Lung microvascular endothelial cell (primary cell): ENCODE measurements around the gene FHOD1. TPM values are rescaled to one million over a fixed set of nuclear protein-coding genes. Genes with fewer than 3 reads are reported as not detected.

ENCODE experiments used
- DNase-seq, 2 donors: peaks; one replicate each; pipeline versions ENCODE4 v3.0.0 to v3.0.0-alpha.2; 2010; ENCODE audit warnings: low read depth in 2 of 2
- total RNA-seq: library from RNA; depleted of rRNA; stranded (reverse); fragments of >200 nt; gene quantifications from 2 replicates; pipeline ENCODE4 v1.2.1, GENCODE V29; 2014

FHOD1 gene
- total RNA-seq, 1 donor from 2014 or later: 23.4 TPM

DNA sequence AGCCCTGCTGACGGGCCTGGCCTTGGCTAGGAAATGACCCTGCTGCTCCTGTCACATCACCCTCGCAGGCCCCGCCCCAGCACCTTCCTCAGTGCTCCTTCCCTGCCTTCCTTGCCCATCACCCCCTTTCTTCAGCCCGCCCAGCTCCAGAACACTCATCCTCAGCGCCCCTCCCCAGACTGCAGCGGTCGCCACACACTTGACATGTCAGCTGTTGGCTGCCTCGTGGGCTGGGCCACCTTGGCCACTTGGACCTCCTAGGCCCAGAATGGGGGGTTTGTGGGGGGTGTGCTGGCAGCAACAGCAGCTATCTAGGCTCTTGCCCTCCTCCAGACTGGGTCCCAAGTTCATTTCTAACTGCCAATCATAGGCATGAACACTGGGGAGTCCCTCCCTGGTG, 37.7 kb downstream of the FHOD1 start:
- no peak for DNase-seq

DNA sequence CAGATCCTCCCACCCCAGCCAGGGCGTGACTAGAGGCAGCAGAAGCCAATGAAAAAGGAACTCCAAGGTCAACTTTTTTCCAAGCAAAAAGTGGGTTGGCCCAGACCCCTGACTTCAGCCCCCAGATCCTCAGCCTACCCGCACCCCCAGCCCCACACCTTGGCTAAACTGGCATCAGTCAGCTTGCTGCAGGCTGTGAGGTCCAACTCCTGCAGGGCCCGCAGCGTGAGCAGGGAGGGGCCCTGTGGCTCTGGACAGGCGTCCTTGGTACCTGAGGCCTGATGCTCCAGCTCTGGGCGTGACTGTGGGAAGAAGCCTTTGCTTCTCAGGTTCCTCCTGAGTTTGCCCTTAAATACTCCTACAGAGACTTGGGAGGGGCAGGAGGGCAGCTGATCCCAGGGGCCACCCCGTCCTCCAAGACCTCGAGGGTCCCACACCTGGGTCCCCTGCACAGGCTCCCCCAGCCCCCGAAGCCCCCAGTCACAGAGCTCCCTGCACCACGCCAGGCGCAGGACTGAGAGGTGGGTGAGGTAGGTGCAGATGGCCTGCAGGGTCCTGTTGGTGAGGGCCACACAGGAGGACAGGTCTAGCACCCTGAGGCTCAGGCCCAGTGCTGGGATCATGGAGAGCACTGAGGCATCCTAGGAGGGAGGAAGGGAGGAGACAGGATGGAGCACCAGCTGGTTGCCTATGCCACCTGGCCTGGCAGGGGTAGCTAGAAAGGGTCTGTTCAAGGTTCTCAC, 39.0 kb downstream of the FHOD1 start:
- no peak for DNase-seq

DNA sequence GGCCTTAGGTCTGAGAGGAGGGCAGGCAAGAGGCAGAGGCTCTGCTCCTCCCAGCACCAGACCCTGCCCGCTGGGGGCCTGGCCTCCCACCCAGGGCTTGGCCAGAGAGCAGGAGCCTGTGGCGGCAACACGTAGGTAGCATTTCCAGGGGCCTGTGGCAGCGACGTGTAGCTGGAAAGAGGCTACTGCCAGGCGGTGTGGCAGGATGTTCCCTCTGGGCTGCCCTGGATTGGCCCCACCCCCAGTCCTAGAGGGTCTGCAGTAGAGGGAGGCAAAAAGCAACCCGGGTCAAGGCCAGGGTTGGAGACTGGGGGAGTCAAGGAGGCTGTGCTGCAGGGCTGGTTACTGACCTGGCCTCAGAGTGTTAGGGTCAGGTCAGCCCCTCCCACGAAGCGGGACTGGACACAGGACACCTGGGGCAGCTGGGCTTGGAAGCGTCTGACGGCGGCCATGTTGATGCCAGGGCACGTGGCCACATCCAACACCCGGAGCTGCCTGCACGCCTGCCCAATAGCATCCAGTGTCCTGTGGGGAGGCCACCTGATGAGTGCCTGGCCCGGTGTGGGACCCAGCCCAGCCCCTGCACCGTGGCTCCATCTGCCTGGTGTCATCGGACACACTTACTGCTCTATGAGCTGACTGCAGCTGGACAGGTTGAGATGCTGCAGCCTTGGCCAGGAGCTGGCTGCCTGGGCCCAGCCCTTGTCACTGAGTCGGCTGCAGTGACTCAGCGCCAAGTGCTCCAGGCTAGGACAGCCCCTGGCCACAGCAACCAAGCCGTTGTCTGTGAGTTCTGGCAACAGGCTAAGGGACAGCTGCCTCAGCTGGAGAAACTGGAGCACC, 39.8 kb downstream of the FHOD1 start:
- no peak for DNase-seq

DNA sequence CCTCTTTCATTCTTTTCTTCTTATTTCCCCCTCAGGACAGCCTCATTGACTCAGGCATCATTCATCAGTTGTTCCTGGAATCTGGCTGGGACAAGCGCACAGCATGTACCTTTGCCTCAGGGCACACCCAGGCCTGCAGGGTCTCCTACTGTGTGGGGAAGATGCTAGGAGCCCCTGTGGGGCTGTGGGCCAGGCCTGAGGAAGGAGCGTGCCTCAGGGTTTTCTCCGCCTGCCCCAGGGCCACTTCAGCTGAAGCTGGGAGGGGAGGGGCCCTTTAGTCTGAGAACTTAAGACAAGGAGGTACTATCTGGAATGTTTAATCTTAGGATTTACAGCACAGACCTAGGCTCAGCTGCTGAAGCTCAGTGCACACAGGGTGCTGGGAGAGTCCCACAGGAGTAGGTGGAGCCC, 40.4 kb downstream of the FHOD1 start:
- no peak for DNase-seq

DNA sequence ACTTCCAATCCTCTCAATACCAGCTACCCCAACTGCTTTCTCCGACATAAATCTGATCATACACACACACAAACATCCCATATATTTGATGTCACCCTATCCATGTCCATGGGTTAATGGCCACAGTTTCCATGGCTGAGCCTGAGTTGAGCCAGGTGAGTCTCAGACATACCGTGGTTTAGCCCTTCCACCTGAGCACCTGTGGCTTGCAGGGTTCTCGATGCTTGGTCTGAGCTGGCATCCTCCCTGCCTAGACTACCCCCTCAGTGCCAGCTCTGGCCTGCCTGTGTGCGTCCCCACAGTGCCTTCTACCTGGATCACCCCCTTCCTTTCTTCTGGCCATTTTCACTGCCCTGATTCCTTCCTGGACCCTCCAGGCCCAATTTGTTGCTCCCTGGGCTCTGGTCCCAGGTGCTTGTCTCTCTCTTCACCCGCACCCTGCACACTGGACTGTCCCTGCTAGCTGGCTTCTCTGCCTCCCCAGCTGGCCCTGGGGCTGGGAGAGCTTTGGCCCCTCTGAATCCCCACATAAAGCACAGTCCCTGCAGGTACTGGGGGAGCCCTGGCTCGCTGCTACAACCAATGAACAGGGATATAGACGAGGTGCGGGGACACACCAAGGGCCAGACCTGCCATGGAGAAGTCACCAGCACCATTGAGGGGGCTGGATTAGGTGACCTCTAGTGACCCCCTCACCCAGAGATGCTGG, 41.0 kb downstream of the FHOD1 start:
- DNase-seq: no peak

DNA sequence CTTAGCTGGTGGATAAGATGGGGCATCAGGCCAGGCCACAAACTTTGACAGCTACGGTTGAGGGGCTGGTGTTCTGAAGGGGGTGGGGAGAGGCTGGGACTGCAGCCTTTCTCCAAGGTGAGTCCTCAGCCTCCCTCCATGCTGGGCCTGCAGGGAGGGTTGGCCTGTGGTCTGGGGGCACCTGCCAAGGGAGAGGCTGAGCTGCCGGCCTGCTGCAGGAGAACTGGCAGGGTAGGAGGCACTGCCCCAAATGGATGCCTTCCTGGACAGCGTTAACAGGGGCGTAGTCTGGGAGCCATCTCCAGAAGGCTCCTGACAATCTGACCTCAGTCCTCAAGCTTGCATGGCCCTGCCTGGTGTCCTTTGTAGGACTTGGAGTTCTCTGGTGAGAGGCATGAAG, 43.2 kb downstream of the FHOD1 start:
- DNase-seq: no peak

DNA sequence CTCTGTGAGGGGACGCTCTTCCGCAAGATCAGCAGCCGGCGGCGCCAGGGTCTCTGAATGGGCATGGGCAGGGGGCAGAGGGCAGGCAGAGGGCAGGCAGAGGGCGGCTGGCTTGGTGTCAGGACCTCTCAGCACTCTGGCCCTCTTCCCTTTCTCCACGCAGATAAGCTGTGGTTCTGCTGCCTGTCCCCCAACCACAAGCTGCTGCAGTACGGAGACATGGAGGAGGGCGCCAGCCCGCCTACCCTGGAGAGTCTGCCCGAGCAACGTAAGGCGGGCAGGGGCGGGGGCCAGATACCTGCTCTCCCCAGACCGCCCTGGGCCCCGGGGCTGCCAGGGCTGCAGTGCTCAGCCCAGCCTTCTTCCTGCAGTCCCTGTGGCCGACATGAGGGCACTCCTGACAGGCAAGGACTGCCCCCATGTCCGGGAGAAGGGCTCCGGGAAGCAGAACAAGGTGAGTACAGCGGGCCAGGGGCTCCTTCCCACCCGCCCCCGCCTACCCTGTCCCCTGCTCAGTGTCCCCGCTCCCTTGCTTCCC, 44.3 kb downstream of the FHOD1 start:
- no peak for DNase-seq

DNA sequence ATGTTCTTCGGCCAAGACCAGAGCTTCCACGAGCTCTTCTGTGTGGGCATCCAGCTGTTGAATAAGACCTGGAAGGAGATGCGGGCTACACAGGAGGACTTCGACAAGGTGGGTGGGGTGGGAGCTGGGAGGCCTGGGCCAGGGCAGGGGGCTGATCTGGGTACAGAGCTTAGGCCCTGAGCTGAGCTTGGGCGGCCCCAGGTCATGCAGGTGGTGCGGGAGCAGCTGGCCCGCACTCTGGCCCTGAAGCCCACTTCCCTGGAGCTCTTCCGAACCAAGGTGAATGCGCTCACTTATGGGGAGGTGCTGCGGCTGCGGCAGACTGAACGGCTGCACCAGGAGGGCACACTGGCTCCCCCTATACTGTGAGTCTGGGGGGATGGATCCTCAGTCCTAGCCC, 44.9 kb downstream of the FHOD1 start:
- DNase-seq: no peak

DNA sequence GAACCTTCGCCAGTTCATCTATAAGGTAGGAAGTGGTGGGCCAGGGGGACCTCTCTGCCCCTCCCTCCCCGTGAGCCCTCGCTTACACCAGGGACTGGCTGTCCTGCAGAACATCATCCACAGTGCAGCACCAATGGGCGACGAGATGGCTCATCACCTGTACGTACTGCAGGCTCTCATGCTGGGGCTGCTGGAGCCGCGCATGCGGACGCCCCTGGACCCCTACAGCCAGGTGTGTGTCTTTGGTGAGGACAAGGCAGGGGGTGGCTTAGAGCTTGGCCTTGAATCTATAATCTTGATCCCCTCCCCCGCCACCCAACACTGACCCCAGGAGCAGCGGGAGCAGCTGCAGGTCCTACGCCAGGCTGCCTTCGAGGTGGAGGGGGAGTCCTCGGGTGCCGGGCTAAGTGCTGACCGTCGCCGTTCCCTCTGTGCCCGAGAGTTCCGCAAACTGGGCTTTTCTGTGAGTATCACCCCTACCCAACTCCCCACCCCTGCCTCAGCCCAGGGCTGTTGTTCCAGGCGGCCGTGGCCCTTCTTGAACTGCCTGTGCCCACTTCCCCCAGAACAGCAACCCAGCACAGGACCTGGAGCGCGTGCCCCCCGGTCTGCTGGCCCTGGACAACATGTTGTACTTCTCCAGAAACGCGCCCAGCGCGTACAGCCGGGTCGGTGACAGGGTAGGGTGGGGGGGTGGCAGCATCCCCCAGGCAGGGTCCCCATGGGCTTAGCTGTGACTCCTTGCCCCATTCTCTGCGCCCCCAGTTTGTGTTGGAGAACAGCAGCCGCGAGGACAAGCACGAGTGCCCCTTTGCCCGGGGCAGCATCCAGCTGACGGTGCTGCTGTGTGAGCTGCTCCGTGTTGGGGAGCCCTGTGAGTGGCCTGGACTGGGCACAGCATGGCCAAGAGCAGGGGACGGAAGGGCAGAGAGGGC, 45.6 kb downstream of the FHOD1 start:
- no peak for DNase-seq

DNA sequence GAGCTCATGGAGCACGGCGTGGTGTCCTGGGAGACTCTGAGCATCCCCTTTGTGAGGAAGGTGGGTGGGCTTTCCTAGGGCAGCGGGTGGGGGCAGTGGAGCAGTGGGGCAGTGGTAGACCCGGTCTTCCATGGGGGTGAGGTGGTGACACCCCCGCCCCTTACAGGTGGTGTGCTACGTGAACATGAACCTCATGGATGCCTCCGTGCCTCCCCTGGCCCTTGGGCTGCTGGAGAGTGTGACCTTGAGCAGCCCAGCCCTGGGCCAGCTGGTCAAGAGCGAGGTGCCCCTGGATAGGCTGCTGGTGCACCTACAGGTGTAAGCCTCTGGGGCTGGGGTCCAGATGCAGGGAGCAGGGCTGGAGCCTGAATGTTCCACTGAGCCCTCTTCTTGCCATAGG, 46.8 kb downstream of the FHOD1 start:
- DNase-seq: no peak

DNA sequence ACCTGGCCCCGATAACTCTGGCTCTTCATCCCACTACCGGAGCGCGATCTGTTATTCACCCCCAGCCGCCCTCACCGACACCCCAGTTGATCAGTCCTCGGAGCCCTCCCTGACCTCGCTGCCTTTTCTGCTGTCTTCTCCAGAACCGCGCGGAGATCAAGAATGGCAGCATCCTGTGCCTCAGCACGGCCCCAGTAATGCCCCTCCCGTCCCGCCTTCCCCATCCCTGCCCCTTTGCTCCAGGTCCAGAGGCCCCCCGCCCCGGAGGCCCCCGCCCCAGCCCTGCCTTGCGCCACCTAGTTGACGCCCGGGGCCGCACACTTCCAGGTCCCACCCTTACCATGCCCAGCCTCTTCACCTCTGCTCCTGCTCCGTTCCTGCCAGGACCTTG, 47.5 kb downstream of the FHOD1 start:
- no peak for DNase-seq

DNA sequence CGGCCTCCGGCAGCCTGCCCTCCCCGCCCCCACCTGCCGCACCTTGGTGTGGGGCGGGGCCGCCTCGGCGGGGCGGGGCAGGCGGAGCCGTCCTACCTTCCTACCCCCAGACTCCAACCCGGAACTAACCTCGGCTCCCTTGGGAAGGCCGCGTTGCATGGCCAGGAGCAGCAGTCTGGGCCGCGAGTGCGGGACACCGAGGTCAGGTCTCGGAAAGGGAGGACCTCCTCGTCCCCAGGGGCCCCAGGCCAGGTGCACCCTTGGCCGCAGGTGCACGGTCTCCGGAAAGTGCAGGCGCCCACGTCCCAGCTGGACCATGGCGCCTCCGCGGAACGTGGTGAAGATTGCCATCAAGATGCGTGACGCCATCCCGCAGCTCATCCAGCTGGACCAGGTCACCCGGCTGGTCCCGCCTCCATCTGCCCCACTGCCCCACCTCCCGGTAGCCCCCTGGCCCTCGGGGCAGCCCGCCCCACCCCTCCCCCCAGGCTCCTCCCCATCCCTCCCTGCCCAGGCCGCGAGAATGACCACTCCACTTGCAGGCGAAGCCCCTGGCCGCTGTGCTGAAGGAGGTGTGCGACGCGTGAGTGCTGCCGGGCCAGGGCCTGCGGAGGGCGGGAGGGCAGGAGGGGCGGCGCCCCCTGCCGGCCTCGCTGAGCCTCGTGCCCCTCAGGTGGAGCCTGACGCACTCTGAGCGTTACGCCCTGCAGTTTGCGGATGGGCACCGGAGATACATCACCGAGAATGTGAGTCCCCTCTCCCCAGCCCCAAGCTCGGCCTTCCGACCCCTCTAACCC, 48.1 kb downstream of the FHOD1 start, which contains the start of gene ELMO3:
TSS of gene ELMO3 (plus strand) at position 121 of the 797 bp plus-strand sequence. CDS start at position 317, 196 bp downstream.
- DNase-seq: no peak

DNA sequence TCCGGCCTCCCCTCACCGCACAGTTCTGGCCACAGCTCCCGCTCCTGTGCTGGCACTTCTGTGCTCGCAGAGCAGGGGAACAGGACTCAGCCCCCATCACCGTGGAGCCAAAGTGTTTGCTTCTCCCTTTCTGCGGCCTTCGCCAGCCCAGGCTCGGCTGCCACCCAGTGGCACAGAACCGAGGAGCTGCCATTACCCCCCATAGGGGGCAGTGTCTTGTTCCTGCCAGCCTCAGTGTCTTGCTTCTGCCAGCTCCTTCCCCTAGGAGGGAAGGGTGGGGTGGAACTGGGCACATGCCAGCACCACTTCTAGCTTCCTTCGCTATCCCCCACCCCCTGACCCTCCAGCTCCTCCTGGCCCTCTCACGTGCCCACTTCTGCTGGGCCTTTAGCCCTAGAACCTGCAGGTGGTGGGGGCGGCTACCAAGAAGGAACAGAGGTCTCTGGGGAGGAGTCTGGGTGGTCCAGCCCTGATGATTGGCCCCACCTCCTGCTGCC, 49.0 kb downstream of the FHOD1 start:
- peak; percentile 46 to 63 for DNase-seq

DNA sequence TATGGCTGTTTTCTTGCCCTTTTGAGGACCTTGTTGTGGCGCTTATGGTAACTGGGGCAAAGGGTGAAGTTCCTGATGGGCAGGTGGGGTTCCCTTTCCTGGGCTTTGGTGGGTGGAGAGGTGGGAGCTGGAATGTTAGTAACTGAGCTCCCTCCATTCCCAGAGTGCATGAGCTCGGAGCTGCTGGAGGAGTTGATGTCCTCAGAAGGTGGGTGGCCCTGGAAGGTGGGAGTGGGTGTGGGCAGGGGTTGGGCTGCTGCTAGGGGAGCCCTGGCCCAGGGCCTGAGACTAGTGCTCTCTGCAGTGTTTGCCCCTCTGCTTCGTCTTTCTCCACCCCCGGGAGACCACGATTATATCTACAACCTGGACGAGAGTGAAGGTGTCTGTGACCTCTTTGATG, 49.6 kb downstream of the FHOD1 start:
- no peak for DNase-seq

DNA sequence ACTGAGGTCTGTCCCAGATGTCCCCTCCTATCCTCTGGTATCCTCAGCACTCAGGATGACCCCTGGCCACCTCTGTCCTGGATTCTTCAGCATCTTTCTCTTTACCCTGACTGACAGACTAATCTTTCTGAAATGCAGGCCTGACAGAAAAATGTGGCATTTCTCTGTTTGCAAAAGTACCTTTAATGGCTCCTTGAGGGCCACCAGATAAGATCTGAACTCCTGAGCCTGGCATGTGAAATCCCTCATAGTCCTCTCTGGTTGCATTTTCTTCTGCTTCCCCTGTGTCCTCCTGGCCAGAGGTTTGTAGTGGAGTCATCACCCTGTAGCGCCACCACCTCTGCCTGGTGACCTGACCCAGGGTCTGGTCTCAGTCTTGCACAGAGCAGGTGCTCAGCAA, 50.4 kb downstream of the FHOD1 start:
- no peak for DNase-seq

DNA sequence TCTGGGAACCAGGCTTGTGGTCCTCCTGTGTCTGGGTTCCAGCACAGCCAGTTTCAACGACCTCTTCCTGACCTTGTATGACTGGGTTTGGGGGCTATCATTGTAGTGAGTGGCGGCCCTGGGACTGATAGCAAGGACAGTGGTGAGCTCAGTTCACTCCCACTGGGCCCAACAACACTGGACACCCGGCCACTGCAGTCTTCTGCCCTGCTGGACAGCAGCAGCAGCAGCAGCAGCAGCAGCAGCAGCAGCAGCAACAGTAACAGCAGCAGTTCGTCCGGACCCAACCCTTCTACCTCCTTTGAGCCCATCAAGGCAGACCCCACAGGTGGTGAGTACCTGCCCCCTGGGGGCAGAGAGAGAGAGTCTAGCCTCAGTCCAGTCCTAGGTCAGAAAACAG, 51.6 kb downstream of the FHOD1 start:
- DNase-seq: no peak

DNA sequence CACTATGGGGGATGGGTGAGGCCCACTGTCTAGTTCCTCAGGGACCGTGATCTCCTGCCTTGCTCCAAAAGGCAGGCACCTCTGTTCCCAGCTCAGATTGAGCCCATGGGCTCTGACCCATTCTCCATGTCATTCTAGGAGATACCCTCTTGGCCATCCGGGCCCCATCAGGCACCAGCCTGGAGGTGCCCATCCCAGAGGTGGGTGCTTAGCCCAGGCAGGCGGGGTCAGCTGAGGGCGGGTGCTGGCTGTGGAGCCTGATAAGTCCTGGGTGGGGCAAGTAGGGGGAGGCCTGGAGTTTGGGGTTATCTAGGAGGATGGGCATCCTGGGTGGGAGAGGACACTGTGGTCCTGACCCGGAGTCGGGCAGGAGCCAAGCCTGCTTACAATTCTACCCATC, 53.0 kb downstream of the FHOD1 start:
- DNase-seq: no peak

DNA sequence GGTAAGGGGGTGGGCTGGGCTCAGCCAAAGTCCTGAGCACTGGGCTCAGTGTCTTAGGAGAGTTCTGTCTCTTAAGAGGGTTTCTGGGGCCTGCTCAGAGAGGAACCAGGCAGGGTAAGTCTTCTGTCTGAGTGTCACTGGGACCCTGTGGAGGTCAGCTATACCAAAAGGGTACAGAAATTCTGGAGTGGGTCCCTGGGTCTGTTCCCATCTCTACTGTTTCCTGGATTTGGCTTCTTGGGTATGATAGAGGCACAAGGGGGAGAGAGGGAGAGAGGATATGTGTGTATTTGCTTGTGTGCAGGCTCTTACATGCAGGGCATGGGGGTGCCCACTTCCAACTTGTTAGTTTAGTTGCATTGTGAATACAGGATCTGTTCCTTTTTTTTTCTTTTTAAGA, 53.7 kb downstream of the FHOD1 start:
- DNase-seq: no peak

DNA sequence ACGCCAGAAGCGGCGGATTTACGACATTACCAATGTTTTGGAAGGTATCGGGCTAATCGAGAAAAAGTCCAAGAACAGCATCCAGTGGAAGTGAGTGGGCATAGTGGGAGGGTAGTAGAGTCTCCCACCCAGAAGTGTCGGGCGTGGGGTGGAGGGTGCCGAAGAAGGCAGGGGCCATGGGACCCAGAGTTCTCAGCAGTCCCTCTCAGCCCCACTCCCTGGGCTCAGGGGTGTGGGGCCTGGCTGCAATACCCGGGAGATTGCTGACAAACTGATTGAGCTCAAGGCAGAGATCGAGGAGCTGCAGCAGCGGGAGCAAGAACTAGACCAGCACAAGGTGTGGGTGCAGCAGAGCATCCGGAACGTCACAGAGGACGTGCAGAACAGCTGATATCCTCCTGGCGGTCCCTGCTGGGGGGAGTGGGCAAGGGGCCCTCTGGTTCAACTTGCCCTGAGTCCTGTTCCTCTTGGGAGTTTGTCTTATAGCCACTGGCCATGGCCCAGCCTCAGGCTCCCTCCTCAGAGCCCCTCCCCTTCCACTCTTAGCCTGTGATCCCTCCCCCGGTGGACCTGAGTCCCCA, 54.4 kb downstream of the FHOD1 start:
- DNase-seq: peak; percentile 25 to 35
